IMR-90 (cell line): ENCODE data around the gene PCP4L1. TPM values are rescaled to one million over a fixed set of nuclear protein-coding genes. Genes with fewer than 3 reads are reported as not detected.

Experiments used
- ATAC-seq: fragments of 200-7000 bp; cut with Tn5 transposase; 2 replicates; pipeline ENCODE4 v1.9.1; 2020; ENCODE audit warnings: low read depth, mild to moderate bottlenecking, moderate library complexity
- BruUV-seq: library from RNA; stranded (reverse); fragments of 400-500 nt; replicated peaks from 2 replicates; lab custom pipeline; 2021; lab: Mats Ljungman, UMichigan
- CTCF ChIA-PET: fragments of 300-600 bp; formaldehyde crosslinking; extraction: SDS; loops from one replicate; lab custom pipeline; 2021; ENCODE audit warnings: antibody characterized with exemption; lab: Yijun Ruan, JAX
- POLR2A ChIA-PET: fragments of 300-600 bp; sonication (Branson Sonifier 250); formaldehyde crosslinking; loops from one replicate; lab custom pipeline; 2022; ENCODE audit warnings: antibody characterized with exemption; ENCODE audit not compliant: unreplicated experiment; lab: Charles Lee
- DNase-seq: peaks from one replicate; pipeline ENCODE4 v3.0.0; 2013
- H2AFZ ChIP-seq: replicated peaks from 2 replicates; pipeline ENCODE3; 2013; ENCODE audit warnings: low read length, mild to moderate bottlenecking; ENCODE audit not compliant: poor library complexity
- H2AK5ac ChIP-seq: 2 replicates; pipeline ENCODE4 v1.6.1; 2013; ENCODE audit warnings: low read depth, low read length, inconsistent platforms
- H2AK9ac ChIP-seq: replicated peaks from 2 replicates; pipeline ENCODE3; 2013; ENCODE audit warnings: mild to moderate bottlenecking, low read depth, low read length, moderate library complexity; ENCODE audit not compliant: poor library complexity
- H2BK120ac ChIP-seq: 2 replicates; pipeline ENCODE4 v1.6.1; 2013; ENCODE audit warnings: low read depth, low read length, inconsistent platforms
- H2BK15ac ChIP-seq: 3 replicates; pipeline ENCODE4 v1.6.1; 2013; ENCODE audit warnings: low read depth, low read length, inconsistent platforms
- H2BK20ac ChIP-seq: 2 replicates; pipeline ENCODE4 v1.6.1; 2013; ENCODE audit warnings: low read depth, mild to moderate bottlenecking, inconsistent platforms, low read length, moderate library complexity
- H2BK5ac ChIP-seq: 2 replicates; pipeline ENCODE4 v1.6.1; 2013; ENCODE audit warnings: mild to moderate bottlenecking, low read depth, low read length, inconsistent platforms; ENCODE audit not compliant: poor library complexity, severe bottlenecking
- H3K14ac ChIP-seq: replicated peaks from 2 replicates; pipeline ENCODE4 v1.6.1; 2013; ENCODE audit warnings: low read depth, low read length, inconsistent platforms
- H3K18ac ChIP-seq: 2 replicates; pipeline ENCODE4 v1.6.1; 2013; ENCODE audit warnings: low read depth, low read length, control low read depth
- H3K23ac ChIP-seq: 2 replicates; pipeline ENCODE4 v1.6.1; 2013; ENCODE audit warnings: low read depth, low read length, inconsistent platforms
- H3K27ac ChIP-seq: 2 replicates; pipeline ENCODE4 v1.5.1; 2013; ENCODE audit warnings: mild to moderate bottlenecking, control low read depth, low read length; ENCODE audit not compliant: insufficient read depth
- H3K27me3 ChIP-seq: 2 replicates; pipeline ENCODE4 v1.6.1; 2013; ENCODE audit warnings: low read length; ENCODE audit not compliant: control insufficient read depth, insufficient read depth
- H3K36me3 ChIP-seq: 2 replicates; pipeline ENCODE4 v1.6.1; 2013; ENCODE audit warnings: low read length, mixed read lengths; ENCODE audit not compliant: control insufficient read depth, insufficient read depth
- H3K4ac ChIP-seq: 2 replicates; pipeline ENCODE4 v1.6.1; 2013; ENCODE audit warnings: low read depth, low read length, inconsistent platforms
- H3K4me1 ChIP-seq: 2 replicates; pipeline ENCODE4 v1.6.1; 2013; ENCODE audit warnings: low read length, mixed read lengths; ENCODE audit not compliant: control insufficient read depth, insufficient read depth
- H3K4me2 ChIP-seq: 2 replicates; pipeline ENCODE4 v1.6.1; 2013; ENCODE audit warnings: low read depth, mild to moderate bottlenecking, control low read depth, low read length, moderate library complexity
- H3K4me3 ChIP-seq: 2 replicates; pipeline ENCODE4 v1.5.1; 2013; ENCODE audit warnings: low read depth, mild to moderate bottlenecking, control low read depth, low read length, moderate library complexity; ENCODE audit not compliant: insufficient read depth
- H3K56ac ChIP-seq: 2 replicates; pipeline ENCODE4 v1.6.1; 2013; ENCODE audit warnings: low read length, inconsistent platforms; ENCODE audit not compliant: insufficient read depth; ENCODE audit errors: extremely low read depth
- H3K79me1 ChIP-seq, 2 experiments: 2 replicates each; pipeline ENCODE4 v1.6.1; 2013; ENCODE audit warnings: low read length in 2 of 2, inconsistent platforms in 1 of 2, low read depth in 1 of 2
- H3K9ac ChIP-seq: 2 replicates; pipeline ENCODE4 v1.6.1; 2013; ENCODE audit warnings: low read depth, low read length, control low read depth
- H3K9me1 ChIP-seq: 2 replicates; pipeline ENCODE4 v1.6.1; 2013; ENCODE audit warnings: low read length, inconsistent platforms; ENCODE audit not compliant: insufficient read depth
- H3K9me3 ChIP-seq: 2 replicates; pipeline ENCODE4 v1.6.1; 2013; ENCODE audit warnings: low read length; ENCODE audit not compliant: control insufficient read depth, insufficient read depth
- H4K20me1 ChIP-seq: 2 replicates; pipeline ENCODE4 v1.6.1; 2013; ENCODE audit warnings: low read length, inconsistent platforms; ENCODE audit not compliant: insufficient read depth
- H4K5ac ChIP-seq: 2 replicates; pipeline ENCODE4 v1.6.1; 2013; ENCODE audit warnings: mild to moderate bottlenecking, low read depth, low read length, control low read depth
- H4K8ac ChIP-seq, 2 experiments: 2 replicates each; pipeline ENCODE4 v1.6.1; 2013; ENCODE audit warnings: low read depth in 2 of 2, low read length in 2 of 2, control low read depth in 1 of 2, inconsistent platforms in 1 of 2
- H4K91ac ChIP-seq: 2 replicates; pipeline ENCODE4 v1.6.1; 2013; ENCODE audit warnings: low read depth, low read length, inconsistent platforms; ENCODE audit not compliant: insufficient read depth
- BHLHE40 ChIP-seq: fragments of 150-350 bp; IDR thresholded peaks from 2 replicates; pipeline ENCODE4 v1.6.1; 2016; ENCODE audit warnings: mild to moderate bottlenecking, low read depth, low read length
- CEBPB ChIP-seq: IDR thresholded peaks from 2 replicates; pipeline ENCODE4 v1.6.1; 2012; ENCODE audit warnings: low read depth, low read length, improper control_type of control experiment
- MAZ ChIP-seq: IDR thresholded peaks from 2 replicates; pipeline ENCODE4 v1.6.1; 2012; ENCODE audit warnings: low read depth, mild to moderate bottlenecking, low read length, improper control_type of control experiment, moderate library complexity, borderline replicate concordance
- NFE2L2 ChIP-seq: fragments of 150-350 bp; IDR thresholded peaks from 2 replicates; pipeline ENCODE4 v1.6.1; 2016; ENCODE audit warnings: low read depth, mild to moderate bottlenecking, low read length
- POLR2A ChIP-seq: IDR thresholded peaks from 2 replicates; pipeline ENCODE4 v1.6.1; 2012; ENCODE audit warnings: mild to moderate bottlenecking, low read depth, low read length
- RAD21 ChIP-seq: IDR thresholded peaks from 2 replicates; pipeline ENCODE4 v1.6.1; 2012; ENCODE audit warnings: low read length, improper control_type of control experiment
- RCOR1 ChIP-seq: IDR thresholded peaks from 2 replicates; pipeline ENCODE4 v1.6.1; 2012; ENCODE audit warnings: mild to moderate bottlenecking, low read length, improper control_type of control experiment; ENCODE audit not compliant: insufficient replicate concordance
- RFX5 ChIP-seq: IDR thresholded peaks from 2 replicates; pipeline ENCODE4 v1.8.0; 2012; ENCODE audit warnings: low read depth, mild to moderate bottlenecking, low read length, moderate library complexity
- SMC3 ChIP-seq: fragments of 150-350 bp; IDR thresholded peaks from 2 replicates; pipeline ENCODE4 v1.6.1; 2016; ENCODE audit warnings: low read depth, mild to moderate bottlenecking, antibody characterized with exemption, low read length, moderate library complexity
- WGBS, 2 experiments: methylation state at CpG; one replicate each; pipeline versions ENCODE4 v1.1.5 to v1.1.7; 2013; ENCODE audit warnings: missing lambda C conversion rate in 2 of 2; ENCODE audit not compliant: insufficient read length in 1 of 2; ENCODE audit errors: extremely low coverage in 2 of 2; 5-methylcytosine and 5-hydroxymethylcytosine counted together
- dilution Hi-C: fragments of 300-500 bp; cut with HindIII; formaldehyde crosslinking; loops from one replicate; pipeline ENCODE4 v1.14.3; 2018; ENCODE audit warnings: low sequenced_read_pairs; ENCODE audit not compliant: unreplicated experiment
- in situ Hi-C: fragments of 300-500 bp; cut with MboI; formaldehyde crosslinking; loops from 3 replicates; pipeline ENCODE4 v1.14.3; 2019; ENCODE audit warnings: low sequenced_read_pairs, inconsistent platforms, mixed read lengths
- intact Hi-C: fragments of 100-400 bp; cut with micrococcal nuclease; formaldehyde crosslinking; loops from 2 replicates; pipeline ENCODE4 v1.10.0; 2022
- polyA plus RNA-seq, 3 experiments: library from polyadenylated mRNA; depleted of rRNA; stranded (reverse); fragments of >200 nt; gene quantifications; 2 replicates each; pipeline ENCODE4 v1.2.3, GENCODE V29; 2012; ENCODE audit warnings: low replicate concordance in 1 of 3
- total RNA-seq: library from RNA; depleted of rRNA; stranded (reverse); fragments of >200 nt; gene quantifications from 2 replicates; pipeline ENCODE4 v1.2.3, GENCODE V29; 2012
- TF ChIP-seq, protein P1 (sequence below): fragments of 150-350 bp; IDR thresholded peaks from 2 replicates; pipeline ENCODE4 v1.6.1; 2016; ENCODE audit warnings: low read depth, mild to moderate bottlenecking, low read length, moderate library complexity, borderline replicate concordance
- TF ChIP-seq, protein P2 (sequence below): conservative IDR thresholded peaks from 2 replicates; pipeline ENCODE4 v1.5.1; 2012; ENCODE audit warnings: mild to moderate bottlenecking, low read depth, low read length, improper control_type of control experiment

The PCP4L1 gene
- total and polyA plus RNA-seq, 2 of the 4 experiments (the other 2 are of a cell fraction), result not detected

DNA sequence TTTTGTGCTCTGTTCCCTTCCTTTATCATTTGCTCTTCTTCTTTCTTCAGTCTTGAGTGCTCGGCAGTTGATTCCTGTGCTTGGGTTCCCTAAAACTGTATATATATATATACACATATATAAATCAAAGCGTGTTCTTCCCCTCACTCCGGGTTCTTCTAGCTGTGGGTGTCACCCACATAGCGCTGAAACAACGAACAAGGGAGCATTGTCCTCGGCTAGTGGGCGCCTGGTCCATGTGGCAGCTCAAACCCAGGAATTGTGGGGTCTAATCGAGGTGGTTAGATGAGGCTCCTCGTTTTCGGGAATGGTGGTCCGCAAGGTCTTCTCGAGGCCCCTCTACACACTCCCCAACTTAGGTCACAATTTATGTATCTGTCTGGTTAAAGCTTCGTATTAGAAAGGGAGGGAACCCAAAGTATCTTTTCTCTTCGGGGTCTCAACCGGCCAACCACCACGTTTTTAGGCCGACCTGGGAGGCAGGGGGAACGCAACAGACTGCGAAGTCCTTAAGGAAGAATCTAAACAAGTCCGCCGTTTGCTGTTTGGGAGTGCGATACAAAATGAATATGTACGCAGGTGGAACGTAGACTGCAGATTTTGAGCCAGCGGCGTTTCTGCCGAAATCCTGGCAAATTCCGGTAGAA is 55.1 kb downstream of the PCP4L1 start:
- H3K56ac ChIP-seq, result peak overlapping the region; percentile 75; the same call in 1 of the 2 replicates
- ATAC-seq (peak; percentile 12), DNase-seq (no peak)
- H3K9me3 ChIP-seq, result no peaks in the 10 kb centered on the region
- in situ Hi-C loops, result no loop called here
- H3K4me2 ChIP-seq, result peak overlapping the region; percentile 52
- peak overlapping the region; percentile 78 for H3K9ac ChIP-seq
- H2BK5ac ChIP-seq, result peak overlapping the region; percentile 4
- no peaks in the 10 kb centered on the region for H3K4me1 ChIP-seq
- H3K27me3 ChIP-seq, result peaks cover 5% of the 10 kb centered on the region; the same call in 1 of the 2 replicates
- H4K5ac ChIP-seq, result peak overlapping the region; percentile 41
- H2AK5ac ChIP-seq, result peak overlapping the region; percentile 76
- H3K4me3 ChIP-seq, result peak overlapping the region; percentile 71
- peak overlapping the region; percentile 6; the same call in 1 of the 2 replicates for H2BK120ac ChIP-seq
- peak overlapping the region; percentile 73 for H3K14ac ChIP-seq
- intact Hi-C loops, result no loop called here
- no peaks in the 10 kb centered on the region; the same call in 1 of the 2 replicates for H4K20me1 ChIP-seq
- H3K79me1 ChIP-seq, result peaks cover 0 to 17% of the 10 kb centered on the region in 2 experiments; a peak in 2 of 4 replicates
- peak overlapping the region; percentile 76 for H3K4ac ChIP-seq
- ChIA-PET POLR2A (interaction anchor here (0.6 kb wide), 1 partner anchor 12 kb away, joined by 3 read pairs; no protein-coding TSS in a partner anchor), CTCF (interaction anchor here (1.0 to 1.9 kb wide), 4 partner anchors 11 to 61 kb away, joined by 3 to 4 read pairs (median 3); no protein-coding TSS in a partner anchor)
- no peak overlapping the region for H2BK20ac ChIP-seq
- H4K91ac ChIP-seq, result peak overlapping the region; percentile 46
- H2AFZ ChIP-seq, result peak overlapping the region; percentile 92
- H2BK15ac ChIP-seq, result peak overlapping the region; percentile 37; the same call in 1 of the 3 replicates
- TF ChIP-seq RFX5 (no peak), MAZ (no peak), CEBPB (no peak), BHLHE40 (no peak), RAD21 (no peak), NFE2L2 (no peak), SMC3 (no peak), POLR2A (no peak), RCOR1 (no peak)
- TF ChIP-seq, protein P1, sequence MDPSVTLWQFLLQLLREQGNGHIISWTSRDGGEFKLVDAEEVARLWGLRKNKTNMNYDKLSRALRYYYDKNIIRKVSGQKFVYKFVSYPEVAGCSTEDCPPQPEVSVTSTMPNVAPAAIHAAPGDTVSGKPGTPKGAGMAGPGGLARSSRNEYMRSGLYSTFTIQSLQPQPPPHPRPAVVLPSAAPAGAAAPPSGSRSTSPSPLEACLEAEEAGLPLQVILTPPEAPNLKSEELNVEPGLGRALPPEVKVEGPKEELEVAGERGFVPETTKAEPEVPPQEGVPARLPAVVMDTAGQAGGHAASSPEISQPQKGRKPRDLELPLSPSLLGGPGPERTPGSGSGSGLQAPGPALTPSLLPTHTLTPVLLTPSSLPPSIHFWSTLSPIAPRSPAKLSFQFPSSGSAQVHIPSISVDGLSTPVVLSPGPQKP, result no peak
- TF ChIP-seq, protein P2, sequence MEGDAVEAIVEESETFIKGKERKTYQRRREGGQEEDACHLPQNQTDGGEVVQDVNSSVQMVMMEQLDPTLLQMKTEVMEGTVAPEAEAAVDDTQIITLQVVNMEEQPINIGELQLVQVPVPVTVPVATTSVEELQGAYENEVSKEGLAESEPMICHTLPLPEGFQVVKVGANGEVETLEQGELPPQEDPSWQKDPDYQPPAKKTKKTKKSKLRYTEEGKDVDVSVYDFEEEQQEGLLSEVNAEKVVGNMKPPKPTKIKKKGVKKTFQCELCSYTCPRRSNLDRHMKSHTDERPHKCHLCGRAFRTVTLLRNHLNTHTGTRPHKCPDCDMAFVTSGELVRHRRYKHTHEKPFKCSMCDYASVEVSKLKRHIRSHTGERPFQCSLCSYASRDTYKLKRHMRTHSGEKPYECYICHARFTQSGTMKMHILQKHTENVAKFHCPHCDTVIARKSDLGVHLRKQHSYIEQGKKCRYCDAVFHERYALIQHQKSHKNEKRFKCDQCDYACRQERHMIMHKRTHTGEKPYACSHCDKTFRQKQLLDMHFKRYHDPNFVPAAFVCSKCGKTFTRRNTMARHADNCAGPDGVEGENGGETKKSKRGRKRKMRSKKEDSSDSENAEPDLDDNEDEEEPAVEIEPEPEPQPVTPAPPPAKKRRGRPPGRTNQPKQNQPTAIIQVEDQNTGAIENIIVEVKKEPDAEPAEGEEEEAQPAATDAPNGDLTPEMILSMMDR, result no peak
- H2AK9ac ChIP-seq, result peak overlapping the region; percentile 90
- peak overlapping the region; percentile 70 for H3K27ac ChIP-seq
- H3K18ac ChIP-seq, result peak overlapping the region; percentile 9; the same call in 1 of the 2 replicates
- H3K36me3 ChIP-seq, result no peaks in the 10 kb centered on the region
- WGBS, 2 experiments, result 6% methylated on average over 7 of the region's 28 CpGs; no CpG with 5 or more reads in 1 of the 2 experiments
- dilution Hi-C loops, result no loop called here
- no TSS peak for BruUV-seq
- peak overlapping the region; percentile 93 to 96 for H4K8ac ChIP-seq
- H3K23ac ChIP-seq, result peak overlapping the region; percentile 75
- 0 out of 2 replicates have a peak, but pooled peaks cover 3% of the 10 kb centered on the region for H3K9me1 ChIP-seq
